HG03520 (cell line): ENCODE results near the gene WHRN.

ENCODE experiments used
- ATAC-seq: cut with Tn5 transposase; IDR thresholded peaks from one replicate; pipeline ENCODE4 v1.9.1; 2021; ENCODE audit warnings: mild to moderate bottlenecking, moderate library complexity; ENCODE audit not compliant: unreplicated experiment

WHRN gene

GRCh38 chr9:114370251-114370967 is 134.9 kb downstream of the WHRN start:
- no peak for ATAC-seq

GRCh38 chr9:114369216-114370130 is 135.8 kb downstream of the WHRN start:
- no peak for ATAC-seq

- no peak for ATAC-seq
Measured at GRCh38 chr9:114367772-114368569, 137.3 kb downstream of the WHRN start.

GRCh38 chr9:114367366-114367765 is 137.9 kb downstream of the WHRN start:
- ATAC-seq: no peak

DNA sequence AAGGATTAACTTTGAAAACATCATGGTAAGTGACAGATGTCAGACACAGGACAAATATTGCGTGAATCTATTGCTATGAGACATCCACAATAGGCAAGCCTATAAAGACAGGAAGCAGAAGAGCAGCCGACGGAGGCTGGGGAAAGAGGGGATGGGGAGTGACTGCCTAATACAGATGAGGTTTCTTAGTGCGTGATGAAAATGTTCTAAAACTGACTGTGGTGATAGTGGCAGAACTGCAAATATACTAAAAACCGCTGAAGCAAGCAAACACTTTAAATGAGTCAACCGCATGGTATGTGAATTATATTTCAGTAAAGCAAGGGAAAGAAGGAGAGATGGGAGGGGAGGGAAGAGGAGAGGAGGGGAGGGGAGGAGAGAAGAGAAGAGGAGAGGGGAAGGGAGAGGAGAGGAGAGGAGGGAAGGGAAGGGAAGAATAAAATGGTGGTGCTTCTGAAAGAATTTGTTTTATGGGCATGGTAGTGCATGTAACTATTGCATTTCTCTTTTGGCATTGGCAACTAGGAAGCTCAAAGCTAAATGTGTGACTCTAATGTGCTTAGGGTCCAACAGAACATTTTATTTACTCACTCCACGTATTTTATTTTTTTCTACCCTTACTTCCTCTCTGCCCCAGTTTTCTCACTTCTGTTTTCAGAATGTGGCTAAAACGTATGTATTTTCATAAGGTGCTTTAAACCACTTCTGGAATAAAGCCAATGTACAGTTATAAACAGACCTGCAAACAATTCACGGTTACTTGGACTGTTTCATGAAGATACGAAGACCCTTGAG is 138.7 kb downstream of the WHRN start:
- peak; percentile 38 for ATAC-seq

DNA sequence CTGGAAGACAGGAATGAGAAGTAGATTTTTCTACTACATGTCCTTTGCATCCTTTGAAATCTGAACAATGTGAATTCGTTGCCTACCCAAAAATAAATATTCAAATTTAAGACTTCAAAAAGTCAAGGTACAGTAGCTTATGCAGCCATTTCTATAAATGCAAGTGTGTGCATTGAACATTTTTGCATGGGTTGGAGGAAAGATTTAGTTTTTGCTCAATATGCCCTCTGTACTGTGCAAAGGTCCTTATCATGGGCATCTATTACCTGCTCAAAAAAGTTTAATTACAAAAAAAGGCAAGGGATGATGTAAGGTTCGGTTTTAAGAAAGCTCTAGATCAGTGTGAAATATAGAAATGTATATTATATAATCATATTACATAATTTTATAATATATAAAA is 140.1 kb downstream of the WHRN start:
- ATAC-seq: no peak

DNA sequence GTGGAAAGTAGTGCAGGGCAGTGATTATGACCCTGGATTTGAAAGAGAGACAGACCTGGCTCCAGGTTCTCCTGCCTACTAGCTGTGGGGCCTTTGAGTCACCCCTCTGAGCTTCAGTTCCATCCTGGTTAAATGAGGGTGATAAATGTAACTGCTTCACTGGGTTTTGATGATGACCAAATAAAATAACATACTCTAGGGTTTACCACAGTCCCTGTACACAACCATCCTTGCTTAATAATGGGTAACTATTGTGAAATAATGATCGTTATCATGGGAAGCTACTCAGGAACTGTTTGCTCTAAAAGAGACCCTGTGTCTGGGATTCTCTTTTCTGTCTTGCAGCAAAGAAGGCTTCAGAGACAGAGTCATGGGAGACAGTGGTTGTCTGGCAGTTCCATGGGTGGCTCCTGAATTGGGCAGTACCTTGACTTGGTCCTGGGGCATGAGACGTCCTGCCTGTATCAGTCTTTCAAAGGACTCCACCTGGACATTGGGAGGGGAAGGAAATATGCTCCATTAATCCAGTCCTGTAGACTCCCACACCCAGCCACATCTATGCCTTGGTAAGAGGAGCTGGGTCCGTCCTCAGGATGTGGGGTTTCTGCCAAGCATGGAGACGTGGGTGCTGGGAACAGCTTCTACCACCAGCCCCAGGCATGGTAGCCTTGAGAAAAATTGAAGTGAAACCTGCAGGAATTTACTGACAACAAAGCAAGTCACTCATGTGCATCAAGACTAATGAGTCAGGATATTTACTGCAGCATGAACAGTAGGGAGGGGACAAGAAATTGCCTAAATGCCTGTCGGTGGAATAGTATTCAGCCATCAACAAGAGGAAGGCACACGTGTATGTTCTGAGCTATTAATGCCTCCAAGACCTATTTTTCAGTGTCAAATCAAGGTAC is 140.9 kb downstream of the WHRN start:
- no peak for ATAC-seq

- no peak for ATAC-seq
Measured at GRCh38 chr9:114363424-114363823, 141.8 kb downstream of the WHRN start.

- no peak for ATAC-seq
Measured at GRCh38 chr9:114362394-114362793, 142.9 kb downstream of the WHRN start.

DNA sequence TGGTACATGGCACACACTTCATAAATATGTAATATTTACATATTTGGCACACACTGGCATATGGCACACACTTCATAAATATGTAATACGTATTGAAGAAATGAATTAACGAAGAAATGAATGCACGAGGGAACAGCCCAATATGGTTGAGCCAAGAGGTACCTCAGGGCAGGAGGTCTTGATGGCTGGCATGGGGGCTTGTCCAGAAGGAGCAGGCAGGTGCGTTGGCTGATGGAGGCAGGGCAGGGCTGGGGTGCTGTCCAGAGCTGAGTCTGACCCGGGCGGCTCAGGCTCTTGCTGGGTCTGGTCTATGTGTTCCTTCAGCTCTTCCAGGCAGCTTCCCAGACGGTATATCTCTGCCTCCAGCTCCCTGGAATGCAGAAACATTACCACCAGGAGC is 143.7 kb downstream of the WHRN start:
- ATAC-seq: no peak

DNA sequence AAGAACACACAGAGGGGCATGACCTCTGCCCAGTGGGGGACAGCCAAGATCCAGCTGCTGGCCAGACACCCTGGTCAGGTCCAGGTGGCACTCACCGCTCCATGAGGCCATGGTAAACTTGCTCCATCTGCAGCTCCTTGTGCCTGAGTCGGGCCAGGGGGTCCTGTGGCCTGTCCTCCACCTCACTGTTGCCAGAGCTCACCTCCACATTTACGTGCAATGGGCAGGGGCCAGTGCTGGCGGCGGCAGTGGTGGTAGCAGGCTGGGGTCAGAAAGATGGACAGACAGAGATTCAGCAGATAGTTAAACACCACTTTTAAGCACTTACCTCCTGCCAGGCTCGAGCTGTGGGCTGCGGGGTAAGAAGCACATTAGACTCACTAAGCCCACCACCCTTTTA is 145.5 kb downstream of the WHRN start:
- no peak for ATAC-seq

GRCh38 chr9:114357911-114358328 is 147.4 kb downstream of the WHRN start:
- ATAC-seq: no peak

GRCh38 chr9:114357360-114357759 is 147.9 kb downstream of the WHRN start:
- ATAC-seq: no peak

- ATAC-seq: no peak
Measured at GRCh38 chr9:114356792-114357191, 148.5 kb downstream of the WHRN start.

DNA sequence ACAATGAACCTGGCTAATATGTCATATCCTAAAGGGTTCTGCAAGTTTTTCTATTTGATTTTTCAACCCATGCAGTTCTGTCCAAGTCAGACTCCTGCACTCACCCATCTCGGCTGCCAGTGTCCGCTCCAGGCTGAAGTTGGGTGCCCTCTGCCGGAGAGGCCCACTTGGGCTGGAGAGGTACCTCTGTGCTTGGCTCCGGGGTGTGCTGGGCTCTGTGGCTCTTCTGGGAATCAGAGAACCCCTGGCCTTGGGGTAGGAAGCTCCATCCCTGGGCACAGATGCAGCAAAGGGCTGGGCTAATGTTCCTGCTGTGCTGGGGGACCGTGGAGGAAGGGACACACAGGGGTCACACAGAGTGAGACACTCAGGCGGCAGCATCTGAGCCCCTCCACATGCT is 149.5 kb downstream of the WHRN start:
- ATAC-seq: no peak
